SJSA1 (cell line): ENCODE results near the gene MCAT. TPM values are rescaled to one million over a fixed set of nuclear protein-coding genes. Genes with fewer than 3 reads are reported as not detected.
A peak's percentile ranks its signal among the peaks of the same experiment; 100 is the strongest.
"Not testable (repeated sequence)": the region's sequence is repeated elsewhere in the genome, so short reads cannot be mapped to it uniquely, and the experiment has no call there.

Source experiments
- DNase-seq, 2 experiments: peaks; one replicate each; pipeline ENCODE4 v3.0.0-alpha.2; 2015 to 2020; ENCODE audit warnings: low spot score in 2 of 2, low read depth in 1 of 2
- H3K27ac ChIP-seq: fragments of 250-450 bp; sonication (Bioruptor Pico); 2 replicates; pipeline ENCODE4 v1.5.1; 2020; ENCODE audit warnings: mild to moderate bottlenecking, moderate library complexity
- H3K27me3 ChIP-seq: fragments of 250-450 bp; sonication (Bioruptor Pico); replicated peaks from 2 replicates; pipeline ENCODE4 v1.5.1; 2020; ENCODE audit warnings: mild to moderate bottlenecking, moderate library complexity
- H3K36me3 ChIP-seq: fragments of 250-450 bp; sonication (Bioruptor Pico); 2 replicates; pipeline ENCODE4 v1.5.1; 2020; ENCODE audit warnings: mild to moderate bottlenecking
- H3K4me1 ChIP-seq: fragments of 250-450 bp; sonication (Bioruptor Pico); replicated peaks from 2 replicates; pipeline ENCODE4 v1.6.1; 2021; ENCODE audit warnings: mild to moderate bottlenecking
- H3K4me3 ChIP-seq: fragments of 250-450 bp; sonication (Bioruptor Pico); 2 replicates; pipeline ENCODE4 v1.5.1; 2020; ENCODE audit warnings: mild to moderate bottlenecking
- H3K9me3 ChIP-seq: fragments of 250-450 bp; sonication (Bioruptor Pico); replicated peaks from 2 replicates; pipeline ENCODE4 v1.5.1; 2020; ENCODE audit warnings: mild to moderate bottlenecking
- total RNA-seq: library from RNA; depleted of rRNA; stranded (reverse); fragments of >200 nt; shearing (Covaris generic); gene quantifications from 2 replicates; pipeline ENCODE4 v1.2.3, GENCODE V29; 2014

Gene MCAT
- total RNA-seq, 1 experiment from 2014 or later, result 13.5 TPM

- Histone ChIP-seq H3K4me1 (peaks cover 23% of the 10 kb centered on the region), H3K27me3 (no peaks in the 10 kb centered on the region), H3K36me3 (peaks cover 9% of the 10 kb centered on the region; the same call in 1 of the 2 replicates), H3K27ac (no peak overlapping the region), H3K4me3 (no peak overlapping the region), H3K9me3 (no peaks in the 10 kb centered on the region; the same call in 1 of the 2 replicates)
- DNase-seq, result no peak
Measured at GRCh38 chr22:43153899-43154298, 10.7 kb upstream of the MCAT start.

GRCh38 chr22:43152357-43153071 lies 9.3 kb upstream of the MCAT start:
- Histone ChIP-seq H3K4me3 (peak overlapping the region; percentile 74), H3K27ac (peak overlapping the region; percentile 49), H3K36me3 (peaks cover 9% of the 10 kb centered on the region; the same call in 1 of the 2 replicates), H3K4me1 (peaks cover 23% of the 10 kb centered on the region), H3K27me3 (no peaks in the 10 kb centered on the region), H3K9me3 (no peaks in the 10 kb centered on the region; the same call in 1 of the 2 replicates)
- peak; percentile 51 to 67 for DNase-seq

- Histone ChIP-seq H3K27ac (peak overlapping the region; percentile 49), H3K4me1 (peaks cover 23% of the 10 kb centered on the region), H3K27me3 (no peaks in the 10 kb centered on the region), H3K9me3 (no peaks in the 10 kb centered on the region), H3K4me3 (peak overlapping the region; percentile 74), H3K36me3 (peaks cover 9% of the 10 kb centered on the region; the same call in 1 of the 2 replicates)
- no peak for DNase-seq
Measured at GRCh38 chr22:43152003-43152356, 8.8 kb upstream of the MCAT start.

GRCh38 chr22:43151251-43152002 lies 8.2 kb upstream of the MCAT start, which contains the start of gene TSPO:
TSS of gene TSPO (plus strand) at chr22:43151559. CDS start at chr22:43159239, 7,680 bp downstream.
- DNase-seq, result peak; percentile 33 to 62
- Histone ChIP-seq H3K36me3 (peaks cover 9% of the 10 kb centered on the region; the same call in 1 of the 2 replicates), H3K27me3 (no peaks in the 10 kb centered on the region), H3K9me3 (no peaks in the 10 kb centered on the region), H3K27ac (peak within 1 kb of the TSS; percentile 53), H3K4me1 (peaks cover 23% of the 10 kb centered on the region), H3K4me3 (peak within 1 kb of the TSS; percentile 74)

GRCh38 chr22:43150731-43151206 lies 7.6 kb upstream of the MCAT start:
- Histone ChIP-seq H3K9me3 (no peaks in the 10 kb centered on the region), H3K36me3 (peaks cover 9% of the 10 kb centered on the region; the same call in 1 of the 2 replicates), H3K27ac (no peak overlapping the region), H3K27me3 (no peaks in the 10 kb centered on the region), H3K4me3 (peak overlapping the region; percentile 74), H3K4me1 (peaks cover 23% of the 10 kb centered on the region)
- DNase-seq, result no peak

- peaks cover 6% of the 10 kb centered on the region; the same call in 1 of the 2 replicates for H3K36me3 ChIP-seq
- no peak for DNase-seq
- no peaks in the 10 kb centered on the region for H3K27me3 ChIP-seq
- peaks cover 25% of the 10 kb centered on the region for H3K4me1 ChIP-seq
- H3K27ac ChIP-seq, result no peak overlapping the region
- no peak overlapping the region for H3K4me3 ChIP-seq
- no peaks in the 10 kb centered on the region for H3K9me3 ChIP-seq
Measured at GRCh38 chr22:43148581-43148980, 5.4 kb upstream of the MCAT start.

GRCh38 chr22:43147821-43148220 lies 4.6 kb upstream of the MCAT start:
- Histone ChIP-seq H3K27ac (no peak overlapping the region), H3K36me3 (peaks cover 10% of the 10 kb centered on the region; the same call in 1 of the 2 replicates), H3K27me3 (no peaks in the 10 kb centered on the region), H3K4me3 (no peak overlapping the region), H3K4me1 (peaks cover 24% of the 10 kb centered on the region), H3K9me3 (no peaks in the 10 kb centered on the region)
- no peak for DNase-seq

- H3K4me3 ChIP-seq, H3K27ac ChIP-seq, H3K9me3 ChIP-seq, DNase-seq, H3K36me3 ChIP-seq, H3K27me3 ChIP-seq: not testable (repeated sequence)
- peaks cover 13% of the 10 kb centered on the region for H3K4me1 ChIP-seq
Measured at GRCh38 chr22:43146332-43146731, 3.1 kb upstream of the MCAT start.

- not testable (repeated sequence) for H3K4me3 ChIP-seq, H3K4me1 ChIP-seq, H3K27me3 ChIP-seq, H3K9me3 ChIP-seq, DNase-seq, H3K27ac ChIP-seq
- H3K36me3 ChIP-seq, result peaks cover 12% of the 10 kb centered on the region; the same call in 1 of the 2 replicates
Measured at GRCh38 chr22:43145371-43145770, 2.2 kb upstream of the MCAT start.

- Histone ChIP-seq H3K36me3 (peaks cover 15% of the 10 kb centered on the region; the same call in 1 of the 2 replicates), H3K4me3 (no peak overlapping the region), H3K27ac (no peak overlapping the region), H3K4me1 (peaks cover 8% of the 10 kb centered on the region), H3K9me3 (no peaks in the 10 kb centered on the region), H3K27me3 (no peaks in the 10 kb centered on the region)
- DNase-seq, result no peak
Measured at GRCh38 chr22:43144949-43145348, 1.8 kb upstream of the MCAT start.

GRCh38 chr22:43136801-43137200 lies 6.4 kb downstream of the MCAT start:
- no peak overlapping the region for H3K4me3 ChIP-seq
- no peak overlapping the region for H3K27ac ChIP-seq
- H3K4me1 ChIP-seq, result no peaks in the 10 kb centered on the region
- no peaks in the 10 kb centered on the region for H3K27me3 ChIP-seq
- peaks cover 65% of the 10 kb centered on the region for H3K36me3 ChIP-seq
- H3K9me3 ChIP-seq, result no peaks in the 10 kb centered on the region
- no peak for DNase-seq

- no peaks in the 10 kb centered on the region for H3K27me3 ChIP-seq
- H3K36me3 ChIP-seq, result peaks cover 65% of the 10 kb centered on the region
- H3K4me1 ChIP-seq, result no peaks in the 10 kb centered on the region
- H3K27ac ChIP-seq, result no peak overlapping the region
- no peak overlapping the region for H3K4me3 ChIP-seq
- H3K9me3 ChIP-seq, result no peaks in the 10 kb centered on the region
- peak in 1 of 2 experiments; percentile 37 for DNase-seq
Measured at GRCh38 chr22:43136255-43136654, 6.9 kb downstream of the MCAT start.

GRCh38 chr22:43135565-43135964 lies 7.6 kb downstream of the MCAT start:
- Histone ChIP-seq H3K4me3 (no peak overlapping the region), H3K9me3 (no peaks in the 10 kb centered on the region), H3K4me1 (no peaks in the 10 kb centered on the region), H3K36me3 (peaks cover 67% of the 10 kb centered on the region), H3K27ac (no peak overlapping the region), H3K27me3 (no peaks in the 10 kb centered on the region)
- no peak for DNase-seq

GRCh38 chr22:43134553-43134952 lies 8.6 kb downstream of the MCAT start:
- Histone ChIP-seq H3K27me3 (no peaks in the 10 kb centered on the region), H3K27ac (no peak overlapping the region), H3K4me1 (no peaks in the 10 kb centered on the region), H3K9me3 (no peaks in the 10 kb centered on the region), H3K36me3 (peaks cover 61% of the 10 kb centered on the region), H3K4me3 (no peak overlapping the region)
- DNase-seq, result no peak
